Lung (tissue), 12 donors: Measurements from ENCODE around the gene IQGAP2. TPM values are rescaled to one million over a fixed set of nuclear protein-coding genes. Genes with fewer than 3 reads are reported as not detected.

Experiments used
- ATAC-seq: fragments of 200-7000 bp; cut with Tn5 transposase; one replicate; pipeline ENCODE4 v1.9.1; 2020; ENCODE audit warnings: moderate number of reproducible peaks; ENCODE audit not compliant: insufficient read depth, low FRiP score
- DNase-seq, 3 donors: peaks; one replicate each; pipeline ENCODE4 v3.0.0-alpha.2; 2013 to 2017
- H3K27ac ChIP-seq, 2 donors: one replicate each; pipeline ENCODE4 v1.5.1; 2013; ENCODE audit warnings: mild to moderate bottlenecking in 2 of 2, moderate library complexity in 2 of 2, control low read depth in 1 of 2, inconsistent platforms in 1 of 2, low read depth in 1 of 2, low read length in 1 of 2
- H3K27me3 ChIP-seq, 3 donors: one replicate each; pipeline ENCODE4 v1.5.1; 2013; ENCODE audit warnings: low read length in 2 of 3; ENCODE audit not compliant: control insufficient read depth in 3 of 3, insufficient read depth in 3 of 3
- H3K36me3 ChIP-seq, 4 donors: one replicate each; pipeline ENCODE4 v1.5.1; 2013; ENCODE audit warnings: low read length in 4 of 4, mild to moderate bottlenecking in 1 of 4, moderate library complexity in 1 of 4; ENCODE audit not compliant: control insufficient read depth in 4 of 4, insufficient read depth in 4 of 4
- H3K4me1 ChIP-seq, 5 donors: one replicate each; pipeline ENCODE4 v1.5.1; 2013; ENCODE audit warnings: low read length in 5 of 5, mild to moderate bottlenecking in 2 of 5, moderate library complexity in 1 of 5; ENCODE audit not compliant: control insufficient read depth in 5 of 5, insufficient read depth in 5 of 5
- H3K4me3 ChIP-seq: one replicate; pipeline ENCODE4 v1.5.1; 2013; ENCODE audit warnings: mild to moderate bottlenecking, control low read depth, moderate library complexity
- H3K9ac ChIP-seq, 2 donors: one replicate each; pipeline ENCODE4 v1.5.1; 2013; ENCODE audit warnings: low read length in 2 of 2, control low read depth in 1 of 2; ENCODE audit not compliant: insufficient read depth in 1 of 2
- H3K9me3 ChIP-seq, 4 donors: one replicate each; pipeline ENCODE4 v1.5.1; 2013; ENCODE audit warnings: low read length in 3 of 4, mild to moderate bottlenecking in 1 of 4, moderate library complexity in 1 of 4; ENCODE audit not compliant: control insufficient read depth in 4 of 4, insufficient read depth in 3 of 4
- WGBS, 2 donors: extraction: QIAGEN DNeasy Blood & Tissue Kit; methylation state at CpG; one replicate each; pipeline ENCODE4 v1.1.7; 2013; 5-methylcytosine and 5-hydroxymethylcytosine counted together
- polyA plus RNA-seq, 2 donors: library from polyadenylated mRNA; stranded (reverse); fragments of 200-250 nt; gene quantifications; one replicate each; pipeline ENCODE4 v1.2.1, GENCODE V29; 2013
- total RNA-seq, 2 donors: library from RNA; depleted of rRNA in 1 of 2; stranded (reverse); fragments of >200 nt in 1 of 2; gene quantifications; one replicate each; pipeline ENCODE4 v1.2.1, GENCODE V29; 2014 to 2021
- TF ChIP-seq, protein P1 (sequence below): IDR thresholded peaks from 2 replicates; pipeline ENCODE4 v1.5.1; 2012; ENCODE audit warnings: mild to moderate bottlenecking; ENCODE audit errors: control extremely low read depth, extremely low read depth
- donor health status: control.
- donor health status: control.
- donor health status: Bipolar disorder and iron deficiency.
- donor health status: healthy.
- donor health status: DM: yes; HTN: yes; CAD: no.

IQGAP2 gene
- total and polyA plus RNA-seq, 4 donors: 6.0 to 33.6 (median 13.7) TPM

DNA sequence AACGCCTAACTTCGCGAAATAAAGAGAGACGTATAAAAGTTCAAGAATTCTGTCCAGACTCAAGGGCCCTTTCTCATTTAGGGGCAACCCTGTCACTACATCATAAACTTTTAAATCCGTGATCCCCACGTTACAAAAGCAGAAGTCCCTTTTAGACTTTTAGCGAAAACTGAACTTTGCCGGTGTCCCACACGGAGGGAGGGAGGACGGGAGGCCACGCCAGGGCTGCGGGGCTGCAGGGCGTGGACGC lies 312.3 kb downstream of the IQGAP2 start:
- H3K4me3 ChIP-seq: peak overlapping the region; percentile 62
- TF ChIP-seq, protein P1, sequence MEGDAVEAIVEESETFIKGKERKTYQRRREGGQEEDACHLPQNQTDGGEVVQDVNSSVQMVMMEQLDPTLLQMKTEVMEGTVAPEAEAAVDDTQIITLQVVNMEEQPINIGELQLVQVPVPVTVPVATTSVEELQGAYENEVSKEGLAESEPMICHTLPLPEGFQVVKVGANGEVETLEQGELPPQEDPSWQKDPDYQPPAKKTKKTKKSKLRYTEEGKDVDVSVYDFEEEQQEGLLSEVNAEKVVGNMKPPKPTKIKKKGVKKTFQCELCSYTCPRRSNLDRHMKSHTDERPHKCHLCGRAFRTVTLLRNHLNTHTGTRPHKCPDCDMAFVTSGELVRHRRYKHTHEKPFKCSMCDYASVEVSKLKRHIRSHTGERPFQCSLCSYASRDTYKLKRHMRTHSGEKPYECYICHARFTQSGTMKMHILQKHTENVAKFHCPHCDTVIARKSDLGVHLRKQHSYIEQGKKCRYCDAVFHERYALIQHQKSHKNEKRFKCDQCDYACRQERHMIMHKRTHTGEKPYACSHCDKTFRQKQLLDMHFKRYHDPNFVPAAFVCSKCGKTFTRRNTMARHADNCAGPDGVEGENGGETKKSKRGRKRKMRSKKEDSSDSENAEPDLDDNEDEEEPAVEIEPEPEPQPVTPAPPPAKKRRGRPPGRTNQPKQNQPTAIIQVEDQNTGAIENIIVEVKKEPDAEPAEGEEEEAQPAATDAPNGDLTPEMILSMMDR: no peak
- peaks cover 0 to 32% (median 8%) of the 10 kb centered on the region in 5 donors for H3K4me1 ChIP-seq
- no peaks in the 10 kb centered on the region for H3K36me3 ChIP-seq
- H3K9me3 ChIP-seq: no peaks in the 10 kb centered on the region
- peak overlapping the region; percentile 2 to 34 for H3K27ac ChIP-seq
- no peak for DNase-seq
- peaks cover 0 to 8% (median 0%) of the 10 kb centered on the region in 3 donors for H3K27me3 ChIP-seq
- 0 to 1% methylated on average over 14 of the region's 14 CpGs for WGBS, 2 donors
- ATAC-seq: no peak
- peak overlapping the region in 1 of 2 donors; percentile 56 for H3K9ac ChIP-seq

DNA sequence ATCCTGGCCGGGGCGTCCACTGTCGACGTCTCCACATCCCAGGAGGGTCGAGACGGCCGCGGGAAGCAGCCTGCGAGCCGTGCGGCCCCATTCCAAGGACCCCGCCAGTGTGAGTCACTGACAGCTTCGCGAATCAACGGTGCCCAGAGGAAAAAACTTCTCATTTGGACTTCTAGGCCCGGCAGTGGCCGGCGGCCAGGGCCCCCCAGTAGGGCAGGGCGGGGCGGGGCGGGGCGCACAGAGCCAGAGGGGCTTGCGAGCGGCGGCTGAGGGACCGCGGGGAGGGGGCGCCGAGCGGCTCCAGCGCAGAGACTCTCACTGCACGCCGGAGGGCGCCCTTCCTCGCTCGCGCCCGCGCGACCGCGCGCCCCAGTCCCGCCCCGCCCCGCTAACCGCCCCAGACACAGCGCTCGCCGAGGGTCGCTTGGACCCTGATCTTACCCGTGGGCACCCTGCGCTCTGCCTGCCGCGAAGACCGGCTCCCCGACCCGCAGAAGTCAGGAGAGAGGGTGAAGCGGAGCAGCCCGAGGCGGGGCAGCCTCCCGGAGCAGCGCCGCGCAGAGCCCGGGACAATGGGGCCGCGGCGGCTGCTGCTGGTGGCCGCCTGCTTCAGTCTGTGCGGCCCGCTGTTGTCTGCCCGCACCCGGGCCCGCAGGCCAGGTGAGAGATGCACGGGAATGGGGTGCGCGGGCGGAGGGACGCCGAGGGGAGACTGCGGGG lies 312.8 kb downstream of the IQGAP2 start, which contains the start of gene F2R:
Gene F2R, plus strand, starts transcription at position 391 of the 720 bp plus-strand sequence. Its CDS starts 182 bp downstream, at position 573.
- peak within 1 kb of the TSS; percentile 62 for H3K4me3 ChIP-seq
- peaks cover 0 to 36% (median 8%) of the 10 kb centered on the region in 5 donors for H3K4me1 ChIP-seq
- TF ChIP-seq, protein P1: no peak
- peaks cover 0 to 8% (median 0%) of the 10 kb centered on the region in 3 donors for H3K27me3 ChIP-seq
- no peaks in the 10 kb centered on the region for H3K36me3 ChIP-seq
- ATAC-seq: peak; percentile 86
- 0 to 1% methylated on average over 54 to 82 of the region's 82 CpGs for WGBS, 2 donors
- H3K9ac ChIP-seq: peak within 1 kb of the TSS; percentile 59 to 79
- peak within 1 kb of the TSS; percentile 43 to 48 for H3K27ac ChIP-seq
- DNase-seq: peak; percentile 85 to 91 (median 89)
- no peaks in the 10 kb centered on the region for H3K9me3 ChIP-seq

DNA sequence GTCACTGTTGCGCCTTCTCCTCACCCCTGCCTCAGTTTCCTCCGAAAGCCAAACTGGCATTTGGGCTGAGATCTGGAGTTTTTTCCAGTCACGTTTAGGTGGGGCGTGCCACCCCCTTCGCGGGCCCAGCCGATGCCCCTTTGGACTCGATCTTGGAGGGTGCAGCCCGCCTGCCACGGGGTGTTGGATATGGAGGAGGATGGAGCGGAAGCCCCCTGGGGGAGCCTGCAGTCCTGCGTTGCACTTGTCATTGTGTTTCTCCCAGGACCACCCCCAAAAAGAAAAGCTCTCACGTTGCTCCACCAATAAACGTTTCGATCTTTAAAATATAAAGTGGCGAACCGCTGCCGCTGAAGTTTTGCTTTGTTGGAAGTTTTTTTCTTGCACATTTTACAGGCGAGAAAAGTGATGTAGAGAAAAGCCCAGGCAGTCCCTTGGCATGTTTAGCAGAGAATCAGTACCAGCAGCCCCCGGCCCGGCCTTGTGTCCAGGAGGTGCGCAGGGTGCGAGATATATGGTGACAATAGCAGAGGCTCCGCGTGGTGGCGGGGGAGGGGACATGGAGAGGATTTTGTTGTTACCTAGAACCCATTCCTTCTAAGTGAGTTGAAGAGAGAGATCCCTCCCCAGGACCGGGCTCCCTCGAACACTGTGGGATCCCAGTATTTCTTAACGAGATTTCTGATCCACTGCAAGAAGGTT lies 313.5 kb downstream of the IQGAP2 start:
- Histone ChIP-seq H3K27me3 (peaks cover 0 to 8% (median 0%) of the 10 kb centered on the region in 3 donors), H3K9me3 (no peaks in the 10 kb centered on the region), H3K4me1 (peaks cover 0 to 38% (median 8%) of the 10 kb centered on the region in 5 donors), H3K9ac (peak overlapping the region; percentile 59 to 79), H3K4me3 (peak overlapping the region; percentile 62), H3K27ac (peak overlapping the region; percentile 43 to 48), H3K36me3 (no peaks in the 10 kb centered on the region)
- WGBS, 2 donors: 5 to 11% methylated on average over 27 to 29 of the region's 29 CpGs
- peak; percentile 32 to 55 (median 54) for DNase-seq
- ATAC-seq: no peak
- TF ChIP-seq, protein P1: no peak
